AG09309 (cell line): ENCODE data around the gene ATP1B4.

Experiments used
- DNase-seq: peaks from one replicate; pipeline ENCODE4 v3.0.0-alpha.2; 2010; ENCODE audit warnings: low read depth
- H3K4me3 ChIP-seq: 2 replicates; pipeline ENCODE4 v1.5.1; 2011; ENCODE audit warnings: mild to moderate bottlenecking, low read depth, low read length, moderate library complexity; ENCODE audit not compliant: control insufficient read depth
- CTCF ChIP-seq: IDR thresholded peaks from 2 replicates; pipeline ENCODE4 v1.5.1; 2011; ENCODE audit warnings: mild to moderate bottlenecking, low read depth, low read length, inconsistent platforms; ENCODE audit not compliant: insufficient read depth, control insufficient read depth; ENCODE audit errors: missing control alignments

The ATP1B4 gene

DNA sequence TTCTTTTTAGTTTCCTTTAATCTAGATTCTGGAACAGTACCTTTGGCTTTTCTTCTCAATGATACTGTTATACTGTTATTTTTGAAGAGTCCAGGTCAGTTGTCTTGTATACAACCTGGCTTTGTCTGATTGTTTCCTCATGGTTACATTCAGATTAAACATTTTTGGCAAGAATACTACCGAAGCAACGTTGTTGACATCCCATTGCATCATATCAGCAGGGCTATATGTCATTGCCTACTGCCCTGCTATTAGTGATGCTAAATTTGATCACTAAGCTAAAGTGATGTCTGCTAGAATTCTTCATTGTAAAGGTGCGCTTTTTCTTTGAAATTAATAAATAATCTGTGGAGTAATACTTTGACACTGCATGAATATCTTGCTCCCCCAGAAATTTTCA, 5.8 kb upstream of the ATP1B4 start:
- no peak for TF ChIP-seq CTCF
- no peak for DNase-seq
- H3K4me3 ChIP-seq, result no peak overlapping the region

DNA sequence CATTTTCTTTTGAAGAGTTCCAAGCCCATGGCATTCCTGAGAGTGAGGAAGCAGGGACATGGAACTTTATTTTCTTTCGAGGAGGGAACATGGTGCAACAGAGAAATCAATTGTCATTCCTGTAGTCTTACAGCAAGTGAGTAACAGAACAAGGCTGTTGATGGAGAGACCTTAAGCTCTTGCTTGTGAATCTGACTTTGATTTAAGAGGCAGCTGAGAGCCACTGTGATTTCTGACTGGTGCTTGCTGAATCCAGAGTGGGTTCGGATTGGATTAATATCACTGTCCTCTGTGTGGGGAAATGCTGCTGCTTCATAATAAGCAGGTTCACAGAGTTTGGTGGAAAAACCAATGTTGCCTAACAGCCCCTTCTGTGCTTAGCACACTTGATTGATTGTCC, 4.7 kb upstream of the ATP1B4 start:
- no peak overlapping the region for H3K4me3 ChIP-seq
- no peak for DNase-seq
- no peak for TF ChIP-seq CTCF

GRCh38 chrX:120358737-120359456, 3.0 kb upstream of the ATP1B4 start:
- TF ChIP-seq CTCF, result no peak
- DNase-seq, result peak; percentile 5
- no peak overlapping the region for H3K4me3 ChIP-seq

DNA sequence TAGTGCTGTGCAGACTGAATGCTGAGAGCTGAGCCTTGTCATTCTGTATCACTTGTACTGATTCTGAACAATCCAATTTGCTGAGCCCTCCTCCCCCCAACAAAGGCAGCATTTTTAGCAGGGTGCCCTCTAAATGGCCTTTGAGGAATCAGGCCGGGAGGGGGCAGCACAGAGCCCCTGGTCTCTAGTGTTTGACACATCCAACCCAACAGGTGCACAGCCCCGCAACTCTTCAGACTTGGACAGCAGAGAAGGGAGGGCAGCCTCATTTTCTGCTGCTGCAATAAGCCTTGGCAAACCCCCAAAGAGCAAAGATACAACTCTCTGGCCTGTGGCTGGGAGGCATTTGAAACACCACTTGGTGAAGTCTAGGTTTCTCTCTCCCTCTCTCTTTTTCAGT, 3.4 kb downstream of the ATP1B4 start:
- no peak overlapping the region for H3K4me3 ChIP-seq
- TF ChIP-seq CTCF, result peak; percentile 42
- DNase-seq, result no peak

GRCh38 chrX:120365968-120366367, 4.1 kb downstream of the ATP1B4 start:
- DNase-seq, result no peak
- H3K4me3 ChIP-seq, result no peak overlapping the region
- no peak for TF ChIP-seq CTCF

DNA sequence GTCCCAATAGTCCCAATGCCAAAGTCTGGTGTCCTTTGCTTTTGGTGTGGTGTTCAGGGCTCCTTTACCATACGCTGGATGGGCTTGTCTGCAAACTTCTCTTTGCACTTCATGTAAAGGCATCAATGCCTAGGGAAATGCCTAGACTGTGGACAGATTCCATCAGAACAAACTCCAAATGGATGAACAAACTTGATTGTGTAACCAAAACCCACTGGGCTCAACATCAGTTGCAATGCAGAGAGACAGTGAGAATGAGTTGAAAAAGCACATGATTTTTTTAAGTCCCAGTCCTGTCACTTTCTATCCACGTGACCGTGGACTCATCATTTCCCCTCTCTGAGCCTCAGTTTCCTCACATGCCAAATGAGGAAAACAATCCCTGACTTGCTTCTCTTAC, 4.9 kb downstream of the ATP1B4 start:
- DNase-seq, result no peak
- no peak for TF ChIP-seq CTCF
- no peak overlapping the region for H3K4me3 ChIP-seq
